SJCRH30 (cell line): Measurements from ENCODE around the gene KCND1. TPM values are rescaled to one million over a fixed set of nuclear protein-coding genes. Genes with fewer than 3 reads are reported as not detected.
A peak's percentile ranks its signal among the peaks of the same experiment; 100 is the strongest.

Source experiments
- DNase-seq, 2 experiments: peaks; one replicate each; pipeline ENCODE4 v3.0.0-alpha.2; 2015 to 2020
- H3K27ac ChIP-seq: fragments of 250-450 bp; sonication (Bioruptor Pico); 2 replicates; pipeline ENCODE4 v1.5.1; 2020; ENCODE audit warnings: mild to moderate bottlenecking, moderate library complexity
- H3K27me3 ChIP-seq: fragments of 250-450 bp; sonication (Bioruptor Pico); 2 replicates; pipeline ENCODE4 v1.5.1; 2020; ENCODE audit warnings: mild to moderate bottlenecking, moderate library complexity
- H3K36me3 ChIP-seq: fragments of 250-450 bp; sonication (Bioruptor Pico); 2 replicates; pipeline ENCODE4 v1.5.1; 2020; ENCODE audit warnings: mild to moderate bottlenecking, moderate library complexity
- H3K4me1 ChIP-seq: fragments of 250-450 bp; sonication (Bioruptor Pico); 2 replicates; pipeline ENCODE4 v1.5.1; 2020; ENCODE audit warnings: mild to moderate bottlenecking, moderate library complexity
- H3K4me3 ChIP-seq: fragments of 250-450 bp; sonication (Bioruptor Pico); 2 replicates; pipeline ENCODE4 v1.5.1; 2020; ENCODE audit warnings: mild to moderate bottlenecking, moderate library complexity
- H3K9me3 ChIP-seq: fragments of 250-450 bp; sonication (Bioruptor Pico); replicated peaks from 2 replicates; pipeline ENCODE4 v1.5.1; 2020; ENCODE audit warnings: mild to moderate bottlenecking, moderate library complexity
- total RNA-seq: library from RNA; depleted of rRNA; stranded (reverse); fragments of >200 nt; shearing (Covaris generic); gene quantifications from 2 replicates; pipeline ENCODE4 v1.2.3, GENCODE V29; 2014

KCND1 gene
- total RNA-seq, 1 experiment from 2014 or later: 0.12 TPM

GRCh38 chrX:48961585-48962091, 10.0 kb downstream of the KCND1 start:
- no peaks in the 10 kb centered on the region for H3K27me3 ChIP-seq
- H3K9me3 ChIP-seq: no peaks in the 10 kb centered on the region
- H3K36me3 ChIP-seq: no peaks in the 10 kb centered on the region
- no peak overlapping the region for H3K27ac ChIP-seq
- H3K4me3 ChIP-seq: no peak overlapping the region
- DNase-seq: peak in 1 of 2 experiments; percentile 8
- H3K4me1 ChIP-seq: no peaks in the 10 kb centered on the region

GRCh38 chrX:48960291-48960690, 11.4 kb downstream of the KCND1 start:
- no peaks in the 10 kb centered on the region for H3K27me3 ChIP-seq
- DNase-seq: no peak
- H3K4me3 ChIP-seq: no peak overlapping the region
- H3K27ac ChIP-seq: no peak overlapping the region
- H3K4me1 ChIP-seq: no peaks in the 10 kb centered on the region
- no peaks in the 10 kb centered on the region for H3K36me3 ChIP-seq
- no peaks in the 10 kb centered on the region for H3K9me3 ChIP-seq

- DNase-seq: peak; percentile 32 to 53
- Histone ChIP-seq H3K4me1 (no peaks in the 10 kb centered on the region), H3K36me3 (no peaks in the 10 kb centered on the region), H3K27ac (peak overlapping the region; percentile 88), H3K27me3 (no peaks in the 10 kb centered on the region), H3K4me3 (peak overlapping the region; percentile 78), H3K9me3 (no peaks in the 10 kb centered on the region)
Observed at GRCh38 chrX:48958635-48959094, 13.0 kb downstream of the KCND1 start.

- Histone ChIP-seq H3K36me3 (no peaks in the 10 kb centered on the region), H3K9me3 (no peaks in the 10 kb centered on the region), H3K27ac (peak overlapping the region; percentile 88), H3K4me3 (peak overlapping the region; percentile 78), H3K4me1 (no peaks in the 10 kb centered on the region), H3K27me3 (no peaks in the 10 kb centered on the region)
- peak; percentile 93 to 94 for DNase-seq
Observed at GRCh38 chrX:48957827-48958634, 13.6 kb downstream of the KCND1 start.

GRCh38 chrX:48957477-48957826, 14.2 kb downstream of the KCND1 start, which contains the start of gene OTUD5:
TSS of gene OTUD5 (minus strand) at chrX:48957607. CDS start at chrX:48957570, 37 bp downstream.
- Histone ChIP-seq H3K4me3 (peak within 1 kb of the TSS; percentile 78), H3K4me1 (no peaks in the 10 kb centered on the region), H3K27me3 (no peaks in the 10 kb centered on the region), H3K9me3 (no peaks in the 10 kb centered on the region), H3K36me3 (no peaks in the 10 kb centered on the region), H3K27ac (peak within 1 kb of the TSS; percentile 88)
- peak; percentile 57 to 65 for DNase-seq

GRCh38 chrX:48956728-48957414, 14.8 kb downstream of the KCND1 start:
- Histone ChIP-seq H3K27ac (0 out of 2 replicates have a peak overlapping the region, but pooled peaks have one; percentile 12), H3K27me3 (no peaks in the 10 kb centered on the region), H3K36me3 (no peaks in the 10 kb centered on the region), H3K4me1 (no peaks in the 10 kb centered on the region), H3K4me3 (peak overlapping the region; percentile 78), H3K9me3 (no peaks in the 10 kb centered on the region)
- DNase-seq: no peak

- Histone ChIP-seq H3K4me1 (no peaks in the 10 kb centered on the region), H3K36me3 (no peaks in the 10 kb centered on the region), H3K27me3 (no peaks in the 10 kb centered on the region), H3K9me3 (no peaks in the 10 kb centered on the region), H3K4me3 (no peak overlapping the region), H3K27ac (no peak overlapping the region)
- DNase-seq: no peak
Observed at GRCh38 chrX:48948589-48948988, 23.1 kb downstream of the KCND1 start.

- H3K27me3 ChIP-seq: no peaks in the 10 kb centered on the region
- DNase-seq: peak; percentile 22 to 50
- H3K4me3 ChIP-seq: no peak overlapping the region
Observed at GRCh38 chrX:48945517-48946348, 25.9 kb downstream of the KCND1 start.

GRCh38 chrX:48942895-48943294, 28.7 kb downstream of the KCND1 start:
- no peak overlapping the region for H3K4me3 ChIP-seq
- H3K36me3 ChIP-seq: no peaks in the 10 kb centered on the region
- H3K9me3 ChIP-seq: no peaks in the 10 kb centered on the region
- no peak for DNase-seq
- no peaks in the 10 kb centered on the region for H3K4me1 ChIP-seq
- H3K27ac ChIP-seq: no peak overlapping the region
- no peaks in the 10 kb centered on the region for H3K27me3 ChIP-seq

More at GRCh38 chrX:48945517-48946348, 25.9 kb downstream of the KCND1 start:
- H3K9me3 ChIP-seq: no peaks in the 10 kb centered on the region
- H3K27ac ChIP-seq: no peak overlapping the region
- no peaks in the 10 kb centered on the region for H3K4me1 ChIP-seq
- no peaks in the 10 kb centered on the region for H3K36me3 ChIP-seq

- no peak overlapping the region for H3K27ac ChIP-seq
- H3K9me3 ChIP-seq: no peaks in the 10 kb centered on the region
- H3K36me3 ChIP-seq: no peaks in the 10 kb centered on the region
- no peak overlapping the region for H3K4me3 ChIP-seq
- no peaks in the 10 kb centered on the region for H3K4me1 ChIP-seq
- DNase-seq: no peak
- no peaks in the 10 kb centered on the region for H3K27me3 ChIP-seq
Observed at GRCh38 chrX:48940404-48940955, 31.2 kb downstream of the KCND1 start.

- H3K36me3 ChIP-seq: no peaks in the 10 kb centered on the region
- no peak overlapping the region for H3K4me3 ChIP-seq
- H3K4me1 ChIP-seq: no peaks in the 10 kb centered on the region
- no peaks in the 10 kb centered on the region for H3K27me3 ChIP-seq
- no peaks in the 10 kb centered on the region for H3K9me3 ChIP-seq
- DNase-seq: no peak
- H3K27ac ChIP-seq: no peak overlapping the region
Observed at GRCh38 chrX:48939524-48940228, 32.0 kb downstream of the KCND1 start.

GRCh38 chrX:48938721-48939425, 32.8 kb downstream of the KCND1 start:
- Histone ChIP-seq H3K4me1 (no peaks in the 10 kb centered on the region), H3K4me3 (no peak overlapping the region), H3K27ac (no peak overlapping the region), H3K27me3 (no peaks in the 10 kb centered on the region), H3K9me3 (no peaks in the 10 kb centered on the region), H3K36me3 (no peaks in the 10 kb centered on the region)
- no peak for DNase-seq
